Cardiac septum (tissue), 1 donor: Measurements from ENCODE around the gene CCDC187. TPM values are rescaled to one million over a fixed set of nuclear protein-coding genes. Genes with fewer than 3 reads are reported as not detected.
"Not testable (repeated sequence)": the region's sequence is repeated elsewhere in the genome, so short reads cannot be mapped to it uniquely, and the experiment has no call there.

Experiments
- DNase-seq: peaks from one replicate; pipeline ENCODE4 v3.0.0-alpha.2; 2020; ENCODE audit warnings: low spot score
- intact Hi-C: fragments of 100-400 bp; cut with DNase I; formaldehyde crosslinking; loops from one replicate; pipeline ENCODE4 v1.14.0; 2022
- total RNA-seq: library from RNA; stranded (reverse); fragmentation: NEBNext Ultra II Directional; extraction: Animal tissue kit (Norgen Biotek cat#: 25700); gene quantifications from one replicate; pipeline ENCODE4 v1.2.1, GENCODE V29; 2021
- donor health status: DM: no; HTN: no; CAD: no.

CCDC187 gene
- total RNA-seq, 1 donor from 2014 or later, result 0.03 TPM

- intact Hi-C loops, result no loop called here
- DNase-seq, result no peak
These were observed 25.9 kb upstream of the CCDC187 start for GRCh38 chr9:136329636-136330405.

GRCh38 chr9:136329211-136329627, 25.3 kb upstream of the CCDC187 start:
- intact Hi-C loops, result no loop called here
- no peak for DNase-seq

- intact Hi-C loops, result no loop called here
These were observed 24.7 kb upstream of the CCDC187 start for GRCh38 chr9:136328622-136329041.

GRCh38 chr9:136328011-136328621, 24.2 kb upstream of the CCDC187 start:
- no peak for DNase-seq
- intact Hi-C loops, result no loop called here

More at GRCh38 chr9:136328622-136329041, 24.7 kb upstream of the CCDC187 start:
- DNase-seq, result no peak

DNA sequence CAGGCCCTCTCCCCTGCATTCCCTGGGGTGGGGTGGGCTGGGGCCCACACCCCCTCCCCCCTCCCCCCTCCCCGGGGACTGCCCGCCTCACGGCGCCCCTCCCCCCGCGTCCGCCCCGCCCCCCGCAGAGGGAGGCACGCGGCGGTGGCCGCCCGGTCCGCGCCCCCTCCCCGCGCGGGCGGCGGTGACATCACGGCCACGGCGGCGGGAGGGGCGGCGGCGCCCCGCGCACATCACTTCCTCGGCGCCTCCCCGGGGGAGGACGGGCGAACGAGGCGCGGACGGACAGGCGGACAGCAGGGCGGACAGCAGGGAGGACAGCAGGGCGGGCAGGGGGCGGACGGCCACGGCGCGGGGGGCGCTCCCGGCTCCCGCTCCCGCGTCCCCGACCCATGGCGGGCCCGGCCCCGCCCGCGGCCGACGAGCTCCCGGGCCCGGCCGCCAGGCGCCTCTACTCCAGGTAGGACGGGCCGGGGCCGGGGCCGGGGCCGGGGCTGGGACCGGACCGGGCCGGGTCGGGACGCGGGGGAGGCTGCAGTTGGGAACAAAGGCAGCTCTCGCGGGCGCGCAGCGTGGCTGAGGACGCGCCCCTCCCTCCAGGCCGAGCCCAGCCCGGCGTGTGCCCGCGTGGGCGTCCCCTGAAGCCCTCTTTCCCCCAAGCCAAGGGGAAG, 23.5 kb upstream of the CCDC187 start, which contains the start of gene GPSM1:
GPSM1 (plus strand) TSS at position 236 of the 671 bp plus-strand sequence; CDS start at position 393, 157 bp downstream.
- intact Hi-C loops, result no loop called here
- no peak for DNase-seq

GRCh38 chr9:136326761-136327303, 22.9 kb upstream of the CCDC187 start:
- intact Hi-C loops, result no loop called here
- DNase-seq, result no peak

DNA sequence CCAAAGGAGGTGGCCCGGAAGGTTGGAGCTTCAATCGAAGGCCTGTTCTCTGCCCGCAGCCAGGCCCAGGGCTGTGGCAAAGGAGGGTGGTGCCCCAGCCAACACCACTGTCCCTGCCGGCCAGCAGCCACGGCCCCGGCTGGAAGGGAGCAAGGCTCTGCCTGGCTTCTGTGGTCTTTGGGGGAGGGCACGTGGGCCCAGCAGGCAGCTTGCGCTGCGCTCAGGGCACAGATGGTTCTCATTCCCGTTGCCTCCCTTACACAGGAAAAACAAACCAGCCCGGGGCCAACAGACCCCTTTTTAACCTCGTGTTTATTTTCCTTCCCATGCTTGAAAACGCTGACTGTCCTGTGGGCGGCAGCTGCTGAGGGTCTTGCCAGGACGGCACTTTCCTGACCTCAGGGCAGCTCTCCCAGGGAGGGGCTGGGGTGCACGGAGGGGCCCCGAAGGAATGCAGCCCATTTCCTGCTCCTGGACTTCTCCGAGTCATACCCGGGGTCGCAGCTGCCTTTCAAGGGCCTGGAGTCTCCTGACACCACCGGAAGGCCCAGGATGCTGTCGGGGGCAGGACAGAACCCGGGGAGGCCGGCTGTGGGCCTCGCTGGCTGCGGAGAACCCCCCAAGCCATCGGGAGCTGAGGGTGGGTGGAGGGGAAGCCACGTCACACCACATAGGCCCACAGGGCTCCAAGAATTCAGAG, 22.3 kb upstream of the CCDC187 start:
- no peak for DNase-seq
- intact Hi-C loops, result no loop called here

GRCh38 chr9:136325358-136325757, 21.5 kb upstream of the CCDC187 start:
- no peak for DNase-seq
- intact Hi-C loops, result no loop called here

DNA sequence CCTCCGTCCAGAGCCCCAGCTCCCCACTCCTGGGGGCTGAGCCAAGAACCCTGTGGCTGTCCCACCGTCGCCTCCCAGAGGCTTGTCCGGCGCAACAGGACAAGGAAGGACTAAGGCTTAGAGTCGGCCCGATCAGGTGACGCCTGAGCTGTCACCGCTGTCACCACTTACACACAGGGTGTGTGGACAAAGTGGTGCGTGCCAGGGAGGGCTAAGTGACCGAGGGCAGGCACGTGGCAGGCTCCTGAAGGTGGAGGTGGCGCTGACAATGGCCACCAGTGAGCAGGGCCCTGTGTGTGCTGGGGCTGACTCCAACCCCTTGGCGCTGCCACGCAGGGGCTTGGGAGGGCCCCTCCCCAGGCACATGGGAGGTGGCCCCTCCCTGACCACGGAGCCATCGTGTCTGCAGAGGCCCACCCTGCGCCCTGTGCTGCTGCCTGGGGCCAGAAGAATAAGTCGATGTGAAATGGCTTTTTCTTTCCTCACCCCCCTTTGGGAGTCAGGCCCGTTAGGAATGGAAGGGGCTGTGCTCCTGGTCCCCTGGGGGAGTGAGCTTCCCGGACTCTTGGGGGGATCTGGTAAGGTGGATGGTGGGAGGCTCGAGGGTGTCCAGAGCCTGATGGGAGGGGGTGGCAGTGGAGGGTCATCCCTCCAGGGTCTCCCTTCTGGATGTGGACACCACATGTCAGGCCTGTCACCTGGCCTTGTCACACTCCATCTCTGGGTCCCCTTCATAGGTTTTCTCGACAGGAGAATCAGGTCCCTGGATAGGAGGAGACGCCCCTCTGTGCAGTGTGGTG, 20.8 kb upstream of the CCDC187 start:
- intact Hi-C loops, result no loop called here
- DNase-seq, result no peak

GRCh38 chr9:136323371-136323789, 19.5 kb upstream of the CCDC187 start:
- intact Hi-C loops, result no loop called here
- DNase-seq, result no peak

- intact Hi-C loops, result no loop called here
- DNase-seq, result no peak
These were observed 18.9 kb upstream of the CCDC187 start for GRCh38 chr9:136322756-136323330.

DNA sequence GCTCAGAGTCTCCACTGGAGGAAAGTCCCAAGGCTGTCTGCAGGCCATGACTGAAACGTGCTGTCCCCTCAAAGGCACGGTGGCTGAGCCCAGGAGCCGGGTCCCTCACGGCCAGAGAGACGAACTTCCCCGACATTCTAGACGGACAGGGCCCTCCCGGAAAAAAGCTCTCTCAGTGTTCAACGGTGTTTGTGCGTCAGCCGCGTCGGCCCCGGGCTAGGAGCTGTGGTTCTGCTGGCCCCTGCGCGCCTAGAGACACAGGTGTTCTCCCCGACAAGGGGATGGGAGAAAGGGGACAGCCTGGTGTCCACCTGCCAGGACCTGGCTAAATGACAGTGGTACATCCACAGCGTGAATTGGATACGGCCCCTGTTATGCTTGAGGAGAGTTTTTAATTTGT, 17.7 kb upstream of the CCDC187 start:
- intact Hi-C loops, result no loop called here
- no peak for DNase-seq

DNA sequence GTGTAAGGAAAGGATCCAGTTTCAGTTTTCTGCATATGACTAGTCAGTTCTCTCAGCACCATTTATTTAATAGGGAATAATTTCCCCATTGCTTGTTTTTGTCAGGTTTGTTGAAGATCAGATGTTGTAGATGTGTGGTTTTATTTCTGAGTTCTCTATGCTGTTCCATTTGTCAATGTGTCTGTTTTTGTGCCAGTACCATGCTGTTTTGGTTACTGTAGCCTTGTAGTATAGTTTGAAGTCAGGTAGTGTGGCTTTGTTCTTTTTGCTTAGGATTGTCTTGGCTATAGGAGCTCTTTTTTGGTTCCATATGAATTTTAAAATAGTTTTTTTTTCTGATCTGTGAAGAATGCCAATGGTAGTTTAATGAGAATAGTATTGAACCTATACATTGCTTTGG, 17.1 kb upstream of the CCDC187 start:
- intact Hi-C loops, DNase-seq: not testable (repeated sequence)

GRCh38 chr9:136319955-136320354, 16.1 kb upstream of the CCDC187 start:
- intact Hi-C loops, DNase-seq: not testable (repeated sequence)

- DNase-seq, intact Hi-C loops: not testable (repeated sequence)
These were observed 15.3 kb upstream of the CCDC187 start for GRCh38 chr9:136319244-136319643.

DNA sequence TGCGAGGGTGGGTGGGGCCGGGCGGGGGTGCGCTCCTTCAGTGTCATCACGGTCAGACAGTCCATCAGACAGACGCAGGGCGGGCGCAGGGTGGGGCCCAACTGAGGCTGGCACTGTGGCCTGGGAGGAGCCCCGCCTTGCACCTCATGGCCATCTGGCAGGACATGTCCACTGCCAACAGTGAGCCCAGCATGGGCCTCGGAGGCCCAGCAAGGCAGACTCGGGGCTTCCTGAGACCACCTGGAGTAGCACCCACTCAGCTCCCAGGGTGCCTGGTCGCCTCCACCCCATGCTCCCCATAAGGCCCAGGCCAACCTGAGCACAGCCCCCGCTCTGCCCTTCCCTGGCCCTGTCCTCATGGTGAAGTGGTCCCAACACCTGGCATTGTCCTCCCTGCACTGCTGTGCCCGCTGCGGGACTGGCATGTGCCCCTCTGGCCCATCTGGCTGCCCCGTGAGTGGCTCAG, 14.9 kb upstream of the CCDC187 start:
- intact Hi-C loops, result no loop called here
- no peak for DNase-seq

DNA sequence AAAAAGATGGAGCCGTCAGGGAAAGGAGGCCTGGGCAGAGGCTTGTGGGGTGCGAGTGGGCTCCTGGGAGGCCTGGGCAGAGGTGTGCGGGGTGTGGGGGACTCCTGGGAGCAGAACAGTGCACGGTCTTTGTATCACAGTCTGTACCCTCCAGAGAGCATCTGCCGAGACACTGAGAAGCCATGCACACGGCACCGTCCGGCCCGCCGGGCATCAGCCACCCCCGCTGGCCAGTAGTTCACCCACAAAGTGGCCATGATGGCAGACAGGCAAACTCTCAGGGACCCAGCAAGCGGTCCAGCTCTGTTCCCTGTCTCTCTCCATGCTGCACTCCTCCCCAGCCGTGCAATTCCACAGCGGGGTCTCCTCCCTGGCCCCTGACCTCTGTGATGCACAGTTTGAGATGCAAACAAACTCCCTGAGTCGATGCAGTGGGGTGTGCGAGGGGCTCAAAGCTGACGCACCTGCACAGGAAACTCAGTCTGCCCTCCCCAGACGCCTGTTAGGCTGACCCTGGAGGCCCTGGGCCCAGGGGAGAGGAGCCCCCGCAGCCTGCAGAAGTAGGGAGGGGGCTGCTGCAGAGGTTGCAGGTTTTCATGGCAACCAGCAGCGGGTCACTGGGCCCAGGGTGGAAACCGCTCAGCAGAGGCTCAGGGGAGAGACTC, 14.3 kb upstream of the CCDC187 start:
- intact Hi-C loops, result no loop called here
- no peak for DNase-seq

DNA sequence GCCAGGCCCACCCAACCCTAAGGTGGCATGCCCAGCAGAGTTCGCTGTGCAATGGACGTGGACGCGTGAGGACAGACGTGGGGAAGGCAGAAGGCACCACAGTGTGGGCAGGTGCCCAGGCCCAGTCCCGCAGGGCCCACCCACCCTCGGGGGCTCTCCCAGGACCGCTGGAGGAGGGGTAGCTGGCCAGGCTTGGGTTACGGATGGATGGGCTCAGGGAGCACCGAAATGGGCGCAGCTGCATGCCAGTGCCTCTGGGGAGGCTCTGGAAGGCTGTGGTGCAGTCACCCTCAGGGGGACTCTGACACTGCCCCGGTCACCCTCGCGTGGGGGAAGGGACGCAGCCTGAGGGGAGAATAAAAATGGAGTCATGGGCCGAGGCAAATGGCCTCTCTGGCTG, 13.8 kb upstream of the CCDC187 start:
- intact Hi-C loops, result no loop called here
- DNase-seq, result no peak
